Panc1 (cell line): Measurements from ENCODE around the gene HOXA5. TPM values are rescaled to one million over a fixed set of nuclear protein-coding genes. Genes with fewer than 3 reads are reported as not detected.

Source experiments
- ATAC-seq: fragments of 200-7000 bp; cut with Tn5 transposase; 2 replicates; pipeline ENCODE4 v1.9.1; 2020; ENCODE audit warnings: mild to moderate bottlenecking, moderate library complexity
- BruUV-seq: library from RNA; stranded (reverse); fragments of 400-500 nt; replicated peaks from 2 replicates; lab custom pipeline; 2021; lab: Mats Ljungman, UMichigan
- CTCF ChIA-PET: fragments of 300-600 bp; sonication (Branson Sonifier 250); formaldehyde crosslinking; loops from one replicate; lab custom pipeline; 2022; ENCODE audit warnings: antibody characterized with exemption; lab: Charles Lee
- POLR2A ChIA-PET: fragments of 300-600 bp; sonication (Branson Sonifier 250); formaldehyde crosslinking; loops from one replicate; lab custom pipeline; 2022; ENCODE audit warnings: antibody characterized with exemption; lab: Charles Lee
- DNase-seq: peaks from one replicate; pipeline ENCODE4 v3.0.0-alpha.2; 2010; ENCODE audit warnings: low read depth, low spot score
- H3K27ac ChIP-seq: 2 replicates; pipeline ENCODE4 v1.5.1; 2011; ENCODE audit warnings: mild to moderate bottlenecking, low read length, inconsistent platforms
- H3K27me3 ChIP-seq: fragments of 200-500 bp; sonication (Bioruptor generic); 2 replicates; pipeline ENCODE4 v1.6.0; 2014; ENCODE audit warnings: low read length, inconsistent platforms; ENCODE audit not compliant: control insufficient read depth, insufficient read depth
- H3K36me3 ChIP-seq: fragments of 200-500 bp; sonication (Bioruptor generic); 2 replicates; pipeline ENCODE4 v1.5.1; 2014; ENCODE audit warnings: inconsistent platforms, mild to moderate bottlenecking, low read length, moderate library complexity; ENCODE audit not compliant: control insufficient read depth, insufficient read depth
- H3K4me1 ChIP-seq: 2 replicates; pipeline ENCODE4 v1.5.1; 2011; ENCODE audit warnings: inconsistent platforms, mild to moderate bottlenecking, low read length, moderate library complexity; ENCODE audit not compliant: control insufficient read depth, insufficient read depth
- H3K4me3 ChIP-seq, 2 experiments: 2 replicates each; pipeline ENCODE4 v1.5.1; 2011 to 2012; ENCODE audit warnings: low read depth in 2 of 2, low read length in 2 of 2, mild to moderate bottlenecking in 2 of 2, inconsistent platforms in 1 of 2, moderate library complexity in 1 of 2
- H3K9me3 ChIP-seq: fragments of 200-500 bp; sonication (Bioruptor generic); 2 replicates; pipeline ENCODE4 v1.5.1; 2014; ENCODE audit warnings: low read depth, mild to moderate bottlenecking, inconsistent platforms, low read length, moderate library complexity; ENCODE audit not compliant: control insufficient read depth, insufficient read depth
- POLR2AphosphoS5 ChIP-seq: IDR thresholded peaks from 2 replicates; pipeline ENCODE4 v1.6.1; 2012; ENCODE audit warnings: mild to moderate bottlenecking, low read depth, low read length, moderate library complexity
- SIN3A ChIP-seq: IDR thresholded peaks from 2 replicates; pipeline ENCODE4 v1.6.1; 2012; ENCODE audit warnings: low read depth, mild to moderate bottlenecking, low read length, moderate library complexity, borderline replicate concordance; ENCODE audit not compliant: insufficient read depth
- TCF7L2 ChIP-seq: IDR thresholded peaks from 2 replicates; pipeline ENCODE4 v1.6.1; 2011; ENCODE audit warnings: mild to moderate bottlenecking, low read depth, low read length, inconsistent platforms
- in situ Hi-C: cut with HindIII; loops from 2 replicates; pipeline ENCODE4 v1.10.0; 2016; ENCODE audit warnings: low sequenced_read_pairs, low pct_unique_long_range_greater_than_20kb
- intact Hi-C: fragments of 100-400 bp; cut with micrococcal nuclease; formaldehyde crosslinking; loops from one replicate; pipeline ENCODE4 v1.10.0; 2022; ENCODE audit not compliant: unreplicated experiment
- total RNA-seq: library from RNA; stranded (reverse); gene quantifications from one replicate; pipeline ENCODE4 v1.2.1, GENCODE V29; 2021; ENCODE audit not compliant: unreplicated experiment
- TF ChIP-seq, protein P1 (sequence below): fragments of 450-650 bp; IDR thresholded peaks from 2 replicates; pipeline ENCODE4 v1.5.1; 2017; ENCODE audit warnings: mild to moderate bottlenecking
- TF ChIP-seq, protein P2 (sequence below), 2 experiments: IDR thresholded peaks; 2 replicates each; pipeline ENCODE4 v1.6.1; 2011 to 2012; ENCODE audit warnings: low read depth in 2 of 2, control low read depth in 1 of 2, low read length in 1 of 2, mild to moderate bottlenecking in 1 of 2, moderate library complexity in 1 of 2; ENCODE audit not compliant: insufficient read depth in 1 of 2

HOXA5 gene
- total RNA-seq, 1 experiment from 2014 or later, result 3.9 TPM

DNA sequence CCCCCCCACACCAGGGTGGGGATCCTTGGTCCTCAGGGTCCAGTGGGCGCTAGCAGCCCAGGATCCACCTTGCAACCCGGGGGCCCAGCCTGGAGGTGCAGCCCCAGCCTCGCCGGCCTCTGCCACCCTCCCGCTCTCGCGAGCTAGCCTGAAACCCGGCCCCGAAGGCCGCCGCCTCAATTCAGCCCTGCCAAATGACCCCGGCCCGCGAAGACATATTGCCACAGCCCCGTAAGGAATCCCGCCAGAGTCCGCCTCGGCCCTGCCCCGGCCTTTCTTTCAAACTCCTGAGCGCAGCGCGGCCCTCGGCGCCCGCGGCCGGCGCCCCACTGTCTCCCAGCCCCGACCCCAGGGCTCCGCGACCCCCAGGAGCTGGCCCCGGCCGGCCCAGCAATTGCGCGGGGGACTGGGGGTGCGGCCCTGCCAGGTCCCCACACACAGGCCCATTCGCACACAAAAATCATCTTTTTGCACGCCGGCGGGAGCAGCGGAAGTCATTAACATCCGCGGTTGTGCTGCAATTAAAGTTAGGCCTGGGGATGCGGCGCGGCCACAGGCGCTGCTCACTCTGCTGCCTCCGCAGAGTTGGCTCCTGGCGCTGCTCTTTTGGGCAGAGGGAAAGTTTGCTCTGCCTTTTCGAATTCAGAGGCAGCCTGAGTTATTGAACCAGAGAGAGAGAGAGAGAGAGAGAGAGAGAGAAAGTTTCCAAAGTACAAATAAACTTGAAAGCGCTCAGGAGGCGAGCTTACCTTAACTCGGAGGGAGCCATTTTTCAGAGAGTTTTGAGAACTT is 4.0 kb downstream of the HOXA5 start:
- Histone ChIP-seq H3K36me3 (no peaks in the 10 kb centered on the region), H3K27ac (no peak overlapping the region), H3K4me3 (no peak overlapping the region), H3K9me3 (no peaks in the 10 kb centered on the region), H3K27me3 (no peaks in the 10 kb centered on the region), H3K4me1 (peaks cover 50% of the 10 kb centered on the region)
- ChIA-PET CTCF (interaction anchor here (0.7 kb wide), 1 partner anchor 53 kb away, joined by 3 read pairs; no protein-coding TSS in a partner anchor), POLR2A (interaction anchor here (0.6 kb wide), 1 partner anchor 284 kb away, joined by 5 read pairs; no protein-coding TSS in a partner anchor)
- ATAC-seq (no peak), DNase-seq (no peak)
- intact Hi-C loops (no loop called here), in situ Hi-C loops (loop anchor here (5.0 kb wide), 1 partner anchor 282 kb away; no protein-coding TSS in a partner anchor)
- TF ChIP-seq POLR2AphosphoS5 (no peak), TCF7L2 (no peak), SIN3A (no peak)
- TF ChIP-seq, protein P1, sequence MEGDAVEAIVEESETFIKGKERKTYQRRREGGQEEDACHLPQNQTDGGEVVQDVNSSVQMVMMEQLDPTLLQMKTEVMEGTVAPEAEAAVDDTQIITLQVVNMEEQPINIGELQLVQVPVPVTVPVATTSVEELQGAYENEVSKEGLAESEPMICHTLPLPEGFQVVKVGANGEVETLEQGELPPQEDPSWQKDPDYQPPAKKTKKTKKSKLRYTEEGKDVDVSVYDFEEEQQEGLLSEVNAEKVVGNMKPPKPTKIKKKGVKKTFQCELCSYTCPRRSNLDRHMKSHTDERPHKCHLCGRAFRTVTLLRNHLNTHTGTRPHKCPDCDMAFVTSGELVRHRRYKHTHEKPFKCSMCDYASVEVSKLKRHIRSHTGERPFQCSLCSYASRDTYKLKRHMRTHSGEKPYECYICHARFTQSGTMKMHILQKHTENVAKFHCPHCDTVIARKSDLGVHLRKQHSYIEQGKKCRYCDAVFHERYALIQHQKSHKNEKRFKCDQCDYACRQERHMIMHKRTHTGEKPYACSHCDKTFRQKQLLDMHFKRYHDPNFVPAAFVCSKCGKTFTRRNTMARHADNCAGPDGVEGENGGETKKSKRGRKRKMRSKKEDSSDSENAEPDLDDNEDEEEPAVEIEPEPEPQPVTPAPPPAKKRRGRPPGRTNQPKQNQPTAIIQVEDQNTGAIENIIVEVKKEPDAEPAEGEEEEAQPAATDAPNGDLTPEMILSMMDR, result no peak
- TF ChIP-seq, protein P2, sequence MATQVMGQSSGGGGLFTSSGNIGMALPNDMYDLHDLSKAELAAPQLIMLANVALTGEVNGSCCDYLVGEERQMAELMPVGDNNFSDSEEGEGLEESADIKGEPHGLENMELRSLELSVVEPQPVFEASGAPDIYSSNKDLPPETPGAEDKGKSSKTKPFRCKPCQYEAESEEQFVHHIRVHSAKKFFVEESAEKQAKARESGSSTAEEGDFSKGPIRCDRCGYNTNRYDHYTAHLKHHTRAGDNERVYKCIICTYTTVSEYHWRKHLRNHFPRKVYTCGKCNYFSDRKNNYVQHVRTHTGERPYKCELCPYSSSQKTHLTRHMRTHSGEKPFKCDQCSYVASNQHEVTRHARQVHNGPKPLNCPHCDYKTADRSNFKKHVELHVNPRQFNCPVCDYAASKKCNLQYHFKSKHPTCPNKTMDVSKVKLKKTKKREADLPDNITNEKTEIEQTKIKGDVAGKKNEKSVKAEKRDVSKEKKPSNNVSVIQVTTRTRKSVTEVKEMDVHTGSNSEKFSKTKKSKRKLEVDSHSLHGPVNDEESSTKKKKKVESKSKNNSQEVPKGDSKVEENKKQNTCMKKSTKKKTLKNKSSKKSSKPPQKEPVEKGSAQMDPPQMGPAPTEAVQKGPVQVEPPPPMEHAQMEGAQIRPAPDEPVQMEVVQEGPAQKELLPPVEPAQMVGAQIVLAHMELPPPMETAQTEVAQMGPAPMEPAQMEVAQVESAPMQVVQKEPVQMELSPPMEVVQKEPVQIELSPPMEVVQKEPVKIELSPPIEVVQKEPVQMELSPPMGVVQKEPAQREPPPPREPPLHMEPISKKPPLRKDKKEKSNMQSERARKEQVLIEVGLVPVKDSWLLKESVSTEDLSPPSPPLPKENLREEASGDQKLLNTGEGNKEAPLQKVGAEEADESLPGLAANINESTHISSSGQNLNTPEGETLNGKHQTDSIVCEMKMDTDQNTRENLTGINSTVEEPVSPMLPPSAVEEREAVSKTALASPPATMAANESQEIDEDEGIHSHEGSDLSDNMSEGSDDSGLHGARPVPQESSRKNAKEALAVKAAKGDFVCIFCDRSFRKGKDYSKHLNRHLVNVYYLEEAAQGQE (IDR thresholded peaks at IDR 0.05; ENCODE audit: insufficient read depth in 1 of 2, low read depth in 2 of 2, low read length in 1 of 2), result no peak
- BruUV-seq, result no TSS peak

DNA sequence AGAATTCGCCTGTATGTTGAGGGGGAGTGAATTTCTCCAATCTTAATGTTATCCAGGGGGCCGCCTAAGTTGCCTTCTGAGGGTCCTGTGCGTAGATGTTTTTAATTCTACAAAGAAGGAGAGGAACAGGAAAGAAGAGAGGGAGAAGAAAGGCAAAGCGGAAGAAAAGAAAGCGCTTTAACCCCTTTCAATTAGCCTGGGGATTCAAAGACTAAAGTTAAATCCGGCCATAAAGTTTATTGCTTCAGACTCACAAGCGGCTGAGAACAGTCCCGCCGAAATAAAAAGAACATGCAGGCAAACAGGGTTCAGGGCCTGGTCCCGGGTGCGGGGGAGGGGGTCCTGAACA is 4.5 kb downstream of the HOXA5 start:
- intact Hi-C loops, result no loop called here
- no peaks in the 10 kb centered on the region for H3K9me3 ChIP-seq
- H3K27ac ChIP-seq, result peak overlapping the region; percentile 5; the same call in 1 of the 2 replicates
- ChIA-PET CTCF (no interaction called here), POLR2A (no interaction called here)
- TF ChIP-seq SIN3A, result no peak
- no TSS peak for BruUV-seq
- DNase-seq (no peak), ATAC-seq (no peak)
- no peak overlapping the region for H3K4me3 ChIP-seq
- no peaks in the 10 kb centered on the region for H3K36me3 ChIP-seq
- no peaks in the 10 kb centered on the region for H3K27me3 ChIP-seq
- in situ Hi-C loops, result no loop called here
- H3K4me1 ChIP-seq, result peaks cover 52% of the 10 kb centered on the region

DNA sequence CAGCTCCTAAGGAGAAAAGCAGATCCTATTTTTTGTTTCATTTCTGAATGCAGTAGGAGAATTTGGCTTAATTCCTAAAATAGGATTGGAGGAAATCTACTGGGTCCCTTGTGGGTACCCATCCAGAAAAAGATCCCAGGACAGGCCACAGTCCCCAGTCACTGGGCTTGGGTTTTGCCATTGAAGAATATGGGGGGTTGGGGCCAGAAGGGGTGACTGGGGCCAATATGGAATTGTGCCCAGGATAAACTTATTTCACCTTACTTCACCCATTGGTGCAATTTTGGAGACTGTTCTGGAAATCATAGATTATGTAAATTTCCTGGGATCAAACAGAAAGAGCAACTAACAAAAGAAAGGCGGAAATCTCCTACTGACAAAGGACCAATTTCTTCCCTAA is 5.0 kb downstream of the HOXA5 start:
- TF ChIP-seq POLR2AphosphoS5, result no peak
- TF ChIP-seq, protein P1, result no peak
- H3K9me3 ChIP-seq, result no peaks in the 10 kb centered on the region
- ATAC-seq (no peak), DNase-seq (no peak)
- ChIA-PET POLR2A (no interaction called here), CTCF (no interaction called here)
- no peaks in the 10 kb centered on the region for H3K27me3 ChIP-seq
- in situ Hi-C loops, result no loop called here
- H3K36me3 ChIP-seq, result no peaks in the 10 kb centered on the region
- no peak overlapping the region for H3K4me3 ChIP-seq
- H3K4me1 ChIP-seq, result peaks cover 56% of the 10 kb centered on the region
- intact Hi-C loops, result no loop called here
- no TSS peak for BruUV-seq
- H3K27ac ChIP-seq, result peak overlapping the region; percentile 5; the same call in 1 of the 2 replicates
